Natural killer cell (primary cell): ENCODE results near the gene UGT2B17. TPM values are rescaled to one million over a fixed set of nuclear protein-coding genes. Genes with fewer than 3 reads are reported as not detected.
"Not testable (repeated sequence)": the region's sequence is repeated elsewhere in the genome, so short reads cannot be mapped to it uniquely, and the experiment has no call there.

ENCODE experiments used
- ATAC-seq, 3 donors: fragments of 150-1000 bp in 2 of 3; fragments of 200-7000 bp in 1 of 3; cut with Tn5 transposase; 1 replicate in 1 of 3; 2 replicates in 2 of 3; pipeline ENCODE4 v1.10.0; 2021; ENCODE audit warnings: mild to moderate bottlenecking in 2 of 3, moderate library complexity in 2 of 3
- DNase-seq, 2 donors: peaks; one replicate each; pipeline versions ENCODE4 v3.0.0 to v3.0.0-alpha.2; 2013 to 2021; ENCODE audit warnings: mixed read lengths in 1 of 2
- H3K27ac ChIP-seq: one replicate; pipeline ENCODE4 v1.5.1; 2013; ENCODE audit warnings: mild to moderate bottlenecking, low read length
- H3K27me3 ChIP-seq: one replicate; pipeline ENCODE4 v1.6.1; 2013; ENCODE audit warnings: low read length; ENCODE audit not compliant: control insufficient read depth, insufficient read depth
- H3K36me3 ChIP-seq: one replicate; pipeline ENCODE4 v1.6.1; 2013; ENCODE audit warnings: low read length; ENCODE audit not compliant: control insufficient read depth, insufficient read depth
- H3K4me1 ChIP-seq: one replicate; pipeline ENCODE4 v1.6.1; 2013; ENCODE audit warnings: low read length; ENCODE audit not compliant: control insufficient read depth, insufficient read depth
- H3K4me3 ChIP-seq: one replicate; pipeline ENCODE4 v1.5.1; 2013; ENCODE audit warnings: low read length
- H3K9me3 ChIP-seq: one replicate; pipeline ENCODE4 v1.6.1; 2013; ENCODE audit warnings: low read length; ENCODE audit not compliant: control insufficient read depth, insufficient read depth
- H3K27ac Mint-ChIP-seq, 2 donors: one replicate each; pipeline ENCODE4 v1.8.0; 2022; ENCODE audit warnings: mild to moderate bottlenecking in 2 of 2, mixed read lengths in 2 of 2, moderate library complexity in 1 of 2
- H3K27me3 Mint-ChIP-seq, 2 donors: one replicate each; pipeline ENCODE4 v1.8.0; 2022; ENCODE audit warnings: low read depth in 2 of 2, mixed read lengths in 2 of 2
- H3K36me3 Mint-ChIP-seq: one replicate; pipeline ENCODE4 v1.8.0; 2022; ENCODE audit warnings: mixed read lengths
- H3K4me1 Mint-ChIP-seq, 2 donors: one replicate each; pipeline ENCODE4 v1.8.0; 2022; ENCODE audit warnings: mixed read lengths in 2 of 2
- H3K4me3 Mint-ChIP-seq: one replicate; pipeline ENCODE4 v1.8.0; 2022; ENCODE audit warnings: mild to moderate bottlenecking, moderate library complexity, mixed read lengths
- H3K9me3 Mint-ChIP-seq, 2 donors: one replicate each; pipeline ENCODE4 v1.8.0; 2022; ENCODE audit warnings: mixed read lengths in 2 of 2
- CTCF ChIP-seq: fragments of 200-600 bp; IDR thresholded peaks from one replicate; pipeline ENCODE4 v1.8.0; 2022; ENCODE audit warnings: antibody characterized with exemption
- WGBS: methylation state at CpG from one replicate; pipeline ENCODE4 v1.1.7; 2013; ENCODE audit warnings: missing lambda C conversion rate; ENCODE audit not compliant: insufficient coverage; 5-methylcytosine and 5-hydroxymethylcytosine counted together
- intact Hi-C: fragments of 100-400 bp; cut with micrococcal nuclease; formaldehyde crosslinking; loops from one replicate; pipeline ENCODE4 v1.14.2; 2022
- total RNA-seq, 4 donors: library from RNA; stranded (reverse); fragments of 120-200 nt in 1 of 4; gene quantifications; one replicate each; pipeline versions ENCODE4 v1.2.3 to v1.2.4, GENCODE V29; 2013 to 2022

Gene UGT2B17
- total RNA-seq, 3 donors from 2014 or later (not counting 1 experiment from before 2014, with no cell fraction given): 0.28 TPM; not detected in 2

- Mint-ChIP-seq H3K27ac (no peak overlapping the region), H3K36me3 (no peaks in the 10 kb centered on the region), H3K4me3 (no peak overlapping the region), H3K4me1 (no peaks in the 10 kb centered on the region), H3K9me3 (peaks cover 7 to 14% of the 10 kb centered on the region in 2 donors), H3K27me3 (no peaks in the 10 kb centered on the region)
- intact Hi-C loops: no loop called here
- 75% methylated on average over 3 of the region's 3 CpGs for WGBS
- Histone ChIP-seq H3K4me3 (no peak overlapping the region), H3K9me3 (no peaks in the 10 kb centered on the region), H3K27ac (no peak overlapping the region), H3K27me3 (no peaks in the 10 kb centered on the region), H3K36me3 (no peaks in the 10 kb centered on the region), H3K4me1 (no peaks in the 10 kb centered on the region)
- ATAC-seq: no peak
- no peak for TF ChIP-seq CTCF
- DNase-seq: no peak
These were observed 1.5 kb upstream of the UGT2B17 start for GRCh38 chr4:68577590-68577989.

DNA sequence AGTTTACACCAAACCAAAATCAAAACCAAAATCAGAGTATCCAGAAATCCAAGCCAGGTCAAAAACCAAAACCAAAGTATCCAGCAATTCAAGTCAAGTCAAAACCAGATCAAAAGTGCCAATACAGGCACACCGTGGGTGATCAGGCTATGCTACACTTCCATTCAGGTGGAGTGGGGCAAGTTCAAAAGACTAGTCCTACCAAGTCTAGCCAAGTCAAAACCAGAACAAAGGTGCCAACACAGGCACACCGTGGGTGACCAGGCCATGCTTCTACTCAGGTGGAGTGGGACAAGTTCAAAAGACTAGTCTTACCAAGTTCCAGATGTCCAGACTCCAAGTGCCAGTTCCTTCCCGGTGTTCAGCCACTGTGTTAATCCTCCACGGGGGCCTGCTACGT lies 486 bp downstream of the UGT2B17 start:
- H3K9me3 ChIP-seq, H3K27me3 Mint-ChIP-seq, H3K36me3 ChIP-seq, DNase-seq, H3K27me3 ChIP-seq, H3K4me3 Mint-ChIP-seq, H3K4me3 ChIP-seq, ATAC-seq, H3K4me1 Mint-ChIP-seq, H3K27ac Mint-ChIP-seq, H3K4me1 ChIP-seq, H3K36me3 Mint-ChIP-seq, intact Hi-C loops, H3K27ac ChIP-seq: not testable (repeated sequence)
- H3K9me3 Mint-ChIP-seq: peaks cover 6 to 12% of the 10 kb centered on the region in 2 donors
- WGBS: 89% methylated on average over 5 of the region's 5 CpGs

- Mint-ChIP-seq H3K4me1 (no peaks in the 10 kb centered on the region), H3K4me3 (no peak overlapping the region), H3K27ac (no peak overlapping the region), H3K9me3 (peaks cover under 1 to 9% of the 10 kb centered on the region in 2 donors), H3K36me3 (no peaks in the 10 kb centered on the region), H3K27me3 (no peaks in the 10 kb centered on the region)
- Histone ChIP-seq H3K4me3 (no peak overlapping the region), H3K36me3 (no peaks in the 10 kb centered on the region), H3K9me3 (no peaks in the 10 kb centered on the region), H3K27ac (no peak overlapping the region), H3K27me3 (no peaks in the 10 kb centered on the region), H3K4me1 (no peaks in the 10 kb centered on the region)
- intact Hi-C loops: no loop called here
- no peak for TF ChIP-seq CTCF
- ATAC-seq (no peak), DNase-seq (no peak)
- WGBS: no CpG with 5 or more reads among the region's 1 CpG
These were observed 1.0 kb downstream of the UGT2B17 start for GRCh38 chr4:68575081-68575480.

GRCh38 chr4:68572653-68573170 lies 3.4 kb downstream of the UGT2B17 start:
- no peak for TF ChIP-seq CTCF
- Histone ChIP-seq H3K27ac (no peak overlapping the region), H3K4me3 (no peak overlapping the region), H3K4me1 (no peaks in the 10 kb centered on the region), H3K9me3 (no peaks in the 10 kb centered on the region), H3K36me3 (no peaks in the 10 kb centered on the region), H3K27me3 (no peaks in the 10 kb centered on the region)
- Mint-ChIP-seq H3K4me1 (no peaks in the 10 kb centered on the region), H3K27me3 (no peaks in the 10 kb centered on the region), H3K9me3 (peaks cover 0 to 6% of the 10 kb centered on the region in 2 donors), H3K27ac (no peak overlapping the region), H3K4me3 (no peak overlapping the region), H3K36me3 (no peaks in the 10 kb centered on the region)
- intact Hi-C loops: no loop called here
- no peak for ATAC-seq
- DNase-seq: no peak
- 89% methylated on average over 3 of the region's 3 CpGs for WGBS
